Measurements from ENCODE around the gene SLC17A3. TPM values are rescaled to one million over a fixed set of nuclear protein-coding genes. Genes with fewer than 3 reads are reported as not detected.

The SLC17A3 gene, protein sequence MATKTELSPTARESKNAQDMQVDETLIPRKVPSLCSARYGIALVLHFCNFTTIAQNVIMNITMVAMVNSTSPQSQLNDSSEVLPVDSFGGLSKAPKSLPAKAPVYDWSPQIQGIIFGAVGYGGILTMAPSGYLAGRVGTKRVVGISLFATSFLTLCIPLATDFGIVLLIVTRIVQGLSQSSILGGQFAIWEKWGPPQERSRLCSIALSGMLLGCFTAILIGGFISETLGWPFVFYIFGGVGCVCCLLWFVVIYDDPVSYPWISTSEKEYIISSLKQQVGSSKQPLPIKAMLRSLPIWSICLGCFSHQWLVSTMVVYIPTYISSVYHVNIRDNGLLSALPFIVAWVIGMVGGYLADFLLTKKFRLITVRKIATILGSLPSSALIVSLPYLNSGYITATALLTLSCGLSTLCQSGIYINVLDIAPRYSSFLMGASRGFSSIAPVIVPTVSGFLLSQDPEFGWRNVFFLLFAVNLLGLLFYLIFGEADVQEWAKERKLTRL
- not detected for total RNA-seq

DNA sequence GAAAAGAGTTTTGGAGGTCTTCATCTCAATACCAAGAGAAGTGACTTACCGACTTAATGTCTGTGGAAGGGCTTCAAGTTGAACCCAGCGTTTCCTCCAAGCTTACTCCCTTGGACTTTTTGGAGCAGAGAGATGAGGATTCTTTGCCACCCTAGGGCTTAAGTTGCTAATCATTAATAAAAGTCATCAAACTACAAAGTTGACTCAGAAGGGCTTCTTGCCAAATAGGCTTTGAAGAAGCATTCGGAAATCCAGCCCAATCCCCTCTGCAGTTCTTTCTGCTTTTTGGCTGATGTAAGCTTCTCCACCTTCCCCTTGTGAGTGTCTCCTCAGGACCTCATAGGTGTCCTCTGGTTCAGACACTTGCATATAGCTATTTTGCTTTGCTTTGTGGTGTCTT, at the start of gene SLC17A3:
Gene SLC17A3, minus strand, starts transcription at position 126 of the 400 bp plus-strand sequence. CDS start 5,856 bp downstream, outside the sequence.
- no peak for DNase-seq

DNA sequence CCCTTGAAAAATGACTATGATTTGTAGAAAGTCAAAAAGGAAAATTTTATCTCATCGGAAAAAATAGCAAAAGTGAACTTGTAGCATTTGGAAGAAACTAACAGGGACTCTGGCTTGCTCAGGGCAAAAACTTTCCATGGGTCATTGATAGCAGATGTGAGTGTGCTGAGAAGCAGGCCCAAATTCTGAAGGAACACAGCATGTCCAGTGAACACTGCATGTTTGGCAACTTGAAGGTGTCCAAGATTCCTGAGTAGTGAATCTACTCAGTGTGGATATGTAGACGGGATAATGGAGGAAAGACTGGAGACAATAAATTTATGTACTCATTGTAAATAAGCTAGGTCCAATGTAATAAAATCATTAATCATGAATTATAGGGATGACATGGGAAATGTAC, 48.3 kb upstream of the SLC17A3 start:
- DNase-seq: no peak

DNA sequence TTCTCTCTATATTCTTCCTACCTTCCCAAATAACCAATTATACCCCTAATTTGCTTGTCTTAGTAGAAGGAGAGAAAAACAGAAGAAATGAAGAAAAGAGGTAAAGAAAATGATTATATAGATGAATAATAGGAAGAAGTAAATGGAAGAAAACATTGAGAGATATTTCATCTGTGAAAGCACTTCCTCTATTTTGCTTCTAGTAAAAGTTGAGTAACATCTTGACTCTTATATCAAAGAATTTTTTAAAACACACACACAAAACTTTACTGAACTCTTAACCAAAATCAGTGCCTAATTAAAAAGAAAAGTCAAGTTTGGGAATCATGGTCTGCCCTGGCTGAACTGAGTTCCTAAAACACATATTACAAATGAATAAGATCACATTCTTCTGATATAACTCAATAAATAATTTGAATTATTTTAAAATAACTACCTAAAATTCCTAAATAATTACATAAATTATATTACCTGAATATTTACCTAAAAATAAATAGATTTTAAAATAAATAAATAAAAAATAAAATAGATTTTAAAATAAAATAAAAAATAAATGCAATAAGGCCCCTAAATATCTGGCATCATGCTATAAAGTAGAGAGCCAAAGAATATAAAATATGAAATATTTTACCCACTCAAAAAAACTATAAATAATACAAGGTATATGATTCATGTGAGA, 47.6 kb upstream of the SLC17A3 start:
- no peak for DNase-seq

DNA sequence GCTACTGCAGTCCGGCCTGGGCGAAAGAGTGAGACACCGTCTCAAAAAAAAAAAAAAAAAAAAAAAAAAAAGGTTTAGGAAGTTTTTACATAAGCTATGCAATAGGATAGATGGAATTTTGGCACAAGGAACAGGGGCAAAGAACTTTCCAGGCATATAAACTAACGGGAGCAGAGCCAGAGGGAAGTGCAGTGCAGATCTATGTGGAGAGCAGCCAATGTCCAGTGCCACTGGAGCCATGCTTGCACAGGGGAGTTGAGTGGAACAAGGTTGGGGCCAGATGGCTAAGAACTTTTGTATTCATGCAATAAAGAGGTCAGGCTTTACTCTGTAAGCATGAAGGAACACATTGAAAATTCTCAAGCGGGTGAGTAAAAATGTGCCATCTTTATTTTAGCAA, 45.6 kb upstream of the SLC17A3 start:
- DNase-seq: no peak

DNA sequence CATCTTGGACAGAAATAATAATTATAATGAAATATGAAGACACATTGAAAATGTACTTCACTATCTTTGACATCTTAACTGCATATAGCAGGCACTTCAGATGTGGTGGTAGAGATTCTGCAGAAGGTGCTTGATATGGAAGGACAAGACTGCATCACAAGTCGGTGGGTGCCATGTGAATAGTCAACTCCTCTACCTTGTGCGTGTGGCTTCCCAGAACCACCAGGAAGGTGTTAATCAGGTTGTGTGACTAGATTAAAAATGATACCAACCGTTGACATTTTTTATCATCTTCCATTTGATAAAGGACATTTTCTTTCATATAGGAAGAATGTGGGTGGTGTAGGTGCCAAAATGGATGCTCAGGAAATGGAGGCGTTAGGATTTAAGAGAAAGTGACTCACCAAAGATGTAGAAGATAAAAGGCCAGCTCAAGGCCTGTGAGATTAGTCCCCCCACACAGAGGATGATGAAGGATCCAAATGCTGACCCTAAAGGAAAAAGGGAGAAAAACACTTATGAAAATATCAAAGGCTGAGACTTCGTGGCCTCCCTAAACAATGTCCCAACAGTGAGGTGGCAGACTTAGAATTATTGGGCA, 44.1 kb upstream of the SLC17A3 start:
- DNase-seq: no peak

DNA sequence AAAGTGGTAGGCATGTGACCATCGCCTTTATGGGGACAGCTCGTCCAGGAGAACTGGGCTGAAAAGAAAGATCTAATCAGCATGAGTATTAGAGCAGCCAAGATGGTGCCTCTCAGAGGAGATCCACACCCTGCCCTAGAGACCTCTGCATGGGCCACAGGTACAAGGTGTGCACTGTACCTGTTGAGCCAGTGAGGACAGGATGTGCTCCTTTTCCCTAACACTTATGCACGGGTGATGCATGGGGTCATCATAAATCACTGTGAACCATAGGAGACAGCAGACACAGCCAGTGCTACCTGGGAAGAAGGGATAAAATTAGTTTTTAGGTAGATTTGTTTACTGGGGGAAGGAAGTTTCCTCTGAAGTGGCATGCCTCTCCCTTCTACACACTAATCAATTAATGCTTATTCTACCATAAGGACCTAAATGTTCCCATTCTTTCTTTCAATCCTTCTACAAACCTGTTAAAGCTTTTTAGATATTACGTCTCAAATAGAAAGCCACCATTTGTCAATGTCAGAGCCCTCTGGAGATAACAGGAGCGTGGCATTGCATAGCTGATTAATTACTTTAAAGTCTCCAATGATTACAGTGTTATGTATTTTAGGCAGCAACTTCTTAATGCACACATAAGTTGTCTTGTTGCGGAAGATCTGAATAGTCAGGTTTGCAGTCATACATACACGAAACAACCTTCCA, 42.9 kb upstream of the SLC17A3 start:
- DNase-seq: no peak

DNA sequence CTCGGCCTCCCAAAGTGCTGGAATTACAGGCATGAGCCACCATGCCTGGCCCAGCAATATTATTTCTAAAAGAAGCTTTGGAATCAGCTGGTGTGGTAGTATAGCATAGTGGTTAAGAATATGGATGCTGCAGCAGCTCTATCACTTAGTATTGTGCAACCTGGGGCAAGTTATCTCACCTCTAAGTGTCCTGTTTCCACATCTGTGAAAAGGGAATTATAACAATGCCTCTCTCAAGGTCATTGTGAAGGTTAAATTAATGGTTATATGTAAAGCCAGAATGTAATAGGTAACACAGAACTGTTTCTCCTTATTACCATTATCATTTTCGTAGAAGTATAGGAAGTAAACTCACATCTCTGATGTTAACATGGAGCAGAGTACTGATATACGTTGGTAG, 42.3 kb upstream of the SLC17A3 start:
- DNase-seq: no peak

DNA sequence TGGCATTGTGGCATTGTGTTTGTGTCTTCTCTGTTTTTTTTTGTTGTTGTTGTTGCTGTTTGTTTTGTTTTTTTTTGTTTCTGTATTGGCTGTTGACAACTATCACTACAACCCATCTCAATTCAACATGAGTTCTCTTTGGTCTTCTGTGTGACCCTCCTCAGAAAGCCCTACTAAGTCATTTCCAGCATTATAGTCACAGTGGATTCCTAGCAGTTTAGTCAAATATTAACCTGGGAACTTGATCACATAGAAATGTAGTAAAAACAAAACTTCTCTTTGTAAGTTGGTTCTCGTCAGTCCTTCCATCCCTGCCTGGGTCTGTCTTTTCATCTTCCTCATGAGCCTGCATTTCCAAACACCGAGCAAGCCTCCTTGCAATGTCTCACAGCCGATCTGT, 39.7 kb upstream of the SLC17A3 start:
- no peak for DNase-seq

DNA sequence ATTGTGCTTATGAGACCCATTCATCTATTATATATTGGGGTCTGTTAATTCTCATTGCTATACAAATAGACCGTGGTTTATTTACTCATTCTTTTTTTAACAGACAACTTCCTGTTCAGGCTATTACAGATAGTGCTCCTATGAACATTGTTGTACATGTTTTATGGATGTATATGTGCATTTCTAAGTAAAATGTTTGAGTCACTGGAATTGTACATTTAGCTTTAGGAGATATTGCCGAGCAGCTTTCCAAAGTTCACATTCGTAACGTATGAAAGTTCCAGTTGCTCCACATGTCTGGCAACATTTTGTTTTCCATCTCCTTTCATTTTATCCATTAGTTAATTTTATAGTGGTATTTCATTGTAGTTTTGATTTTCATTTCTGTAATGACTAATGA, 37.3 kb upstream of the SLC17A3 start:
- no peak for DNase-seq

DNA sequence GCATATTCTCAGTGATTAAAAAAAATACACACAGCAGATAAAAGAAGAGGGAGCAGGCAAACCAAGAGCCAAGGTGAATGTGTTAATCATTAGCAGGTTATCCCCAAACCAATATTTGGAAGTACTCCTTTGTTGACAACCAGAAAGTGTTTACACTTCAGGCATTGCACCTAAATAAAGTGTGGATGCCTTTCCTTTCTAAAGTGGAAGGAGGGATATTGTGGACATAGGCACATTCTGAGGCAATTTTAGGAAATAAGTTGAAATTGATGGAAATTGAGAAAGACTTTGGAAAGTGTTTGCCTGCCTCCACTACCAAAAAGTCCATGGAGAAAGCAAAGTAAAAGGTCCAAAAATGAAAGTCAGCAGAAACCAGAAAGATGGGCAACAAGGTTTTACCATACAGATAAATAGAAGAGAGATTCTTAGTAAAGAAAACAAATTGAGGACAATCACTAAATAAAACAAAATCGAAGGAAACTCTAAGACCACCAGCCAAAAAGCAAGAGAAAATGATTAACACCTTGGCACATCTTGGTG, 33.5 kb upstream of the SLC17A3 start:
- DNase-seq: no peak

DNA sequence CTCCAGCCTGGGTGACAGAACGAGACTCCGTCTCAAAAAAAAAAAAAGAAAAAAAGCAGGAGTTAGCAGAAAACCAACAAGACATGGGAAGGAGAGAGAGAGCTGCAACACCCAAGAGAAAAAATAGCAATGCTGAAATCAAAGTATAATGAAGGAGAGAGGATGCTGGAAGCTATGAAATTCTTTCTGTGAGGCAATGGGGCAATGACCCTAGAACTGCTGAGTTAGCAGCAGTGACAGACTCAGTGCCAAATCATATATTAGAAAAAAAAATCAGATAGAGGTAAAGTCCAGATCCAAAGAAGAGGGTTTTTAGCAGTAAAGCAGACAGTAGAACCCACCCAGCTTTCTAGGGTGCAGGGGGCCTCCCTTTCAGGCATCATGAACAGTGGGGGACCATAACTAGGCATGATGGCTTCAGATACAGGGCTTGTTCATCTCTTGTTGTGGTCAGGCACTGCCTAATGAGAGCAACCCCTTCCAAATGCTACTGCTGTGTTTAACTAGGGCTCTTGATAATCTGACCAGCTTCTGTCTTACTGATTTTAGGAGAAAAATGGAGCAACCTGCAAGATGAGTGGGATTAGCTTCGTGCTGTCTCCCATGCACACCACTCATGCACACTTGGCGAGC, 29.5 kb upstream of the SLC17A3 start:
- DNase-seq: no peak

DNA sequence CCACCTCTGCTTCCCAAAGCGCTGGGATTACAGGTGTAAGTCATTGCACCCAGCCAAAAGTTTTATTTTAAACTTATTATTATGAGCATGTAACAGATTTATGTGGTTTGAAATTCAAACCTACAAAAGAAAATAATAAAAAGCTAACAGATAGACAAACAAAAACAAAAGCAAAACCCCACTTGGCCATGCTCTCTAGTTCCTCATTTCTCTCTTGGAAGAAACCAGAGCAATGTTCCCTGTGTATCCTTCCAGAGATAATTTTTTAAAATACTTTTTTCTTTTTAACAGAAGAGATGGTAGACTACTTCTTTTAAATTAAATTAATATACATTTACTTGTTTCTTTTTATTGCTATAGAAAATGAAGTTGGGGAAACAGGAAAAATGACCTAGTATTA, 28.0 kb upstream of the SLC17A3 start:
- DNase-seq: no peak

DNA sequence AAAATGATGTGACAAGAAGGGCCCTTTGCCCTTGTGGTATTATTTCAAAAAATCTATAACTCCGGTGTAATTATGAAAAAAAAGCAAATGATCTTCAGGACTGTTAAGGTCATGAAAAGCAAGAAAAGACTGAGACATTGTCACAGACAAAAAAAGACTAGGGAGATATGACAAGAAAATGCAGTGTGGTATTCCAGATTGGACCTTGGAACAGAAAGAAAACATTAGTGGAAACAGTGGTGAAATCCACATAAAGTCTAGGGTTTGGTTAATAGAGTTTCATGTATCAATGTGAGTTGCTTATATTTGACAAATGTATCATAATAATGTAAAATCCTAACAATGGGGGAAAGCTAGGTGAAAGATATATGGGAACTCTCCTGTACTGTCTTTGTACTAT, 26.8 kb upstream of the SLC17A3 start:
- DNase-seq: no peak

DNA sequence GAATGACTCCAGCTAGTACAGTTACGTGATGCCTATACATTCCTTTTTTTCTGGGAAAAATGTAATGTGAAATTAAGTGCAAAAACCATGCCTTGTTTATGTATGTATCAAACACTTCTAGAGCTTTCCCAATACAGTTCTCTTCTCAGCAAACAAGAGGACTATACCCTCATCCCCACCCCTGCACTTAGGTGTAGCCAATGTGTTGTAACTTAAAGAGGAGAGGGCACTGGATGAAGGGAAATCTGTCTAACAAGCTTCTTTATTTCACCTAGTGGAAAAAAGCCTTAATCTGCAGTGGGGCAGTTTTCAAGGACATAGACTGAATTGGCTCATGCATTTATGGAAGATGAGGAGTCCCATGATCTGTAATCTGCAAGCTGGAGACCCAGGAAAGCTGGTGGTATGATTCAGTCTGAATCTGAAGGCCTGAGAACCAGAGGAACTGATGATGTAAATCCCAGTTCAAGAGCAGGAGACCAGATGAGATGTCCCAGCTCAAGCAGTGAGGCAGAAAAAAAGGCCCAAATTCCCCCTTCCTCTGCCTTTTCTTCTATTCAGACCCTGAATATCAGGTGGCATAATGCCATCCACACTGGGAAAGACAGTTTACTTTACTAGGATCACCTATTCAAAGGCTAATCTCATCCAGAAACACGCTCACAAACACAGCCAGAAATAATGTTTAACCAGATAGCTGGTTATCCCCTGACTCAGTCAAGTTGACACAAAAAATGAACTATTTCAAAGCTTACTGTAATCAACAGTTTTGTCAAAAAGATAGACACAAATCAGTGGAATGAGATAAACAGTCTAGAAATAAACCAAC, 25.8 kb upstream of the SLC17A3 start:
- no peak for DNase-seq

DNA sequence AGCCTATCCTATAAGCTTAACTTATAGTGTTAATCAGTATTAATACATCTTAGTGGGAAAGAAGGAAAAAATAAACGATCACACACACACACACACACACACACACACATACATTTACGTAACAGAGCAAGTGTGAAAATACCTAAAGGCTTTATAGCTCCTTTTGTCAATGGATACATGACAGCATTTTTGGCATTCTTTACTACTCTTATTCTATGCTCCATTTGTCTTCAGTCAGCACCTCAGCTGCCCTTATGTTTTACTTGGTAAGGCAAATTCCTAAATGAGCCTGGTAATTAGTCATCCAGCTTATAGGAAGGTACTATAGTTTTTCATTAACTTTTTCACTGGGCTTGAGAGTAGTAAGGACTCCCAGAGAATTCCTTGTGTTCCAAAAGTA, 25.1 kb upstream of the SLC17A3 start:
- DNase-seq: peak; percentile 1

DNA sequence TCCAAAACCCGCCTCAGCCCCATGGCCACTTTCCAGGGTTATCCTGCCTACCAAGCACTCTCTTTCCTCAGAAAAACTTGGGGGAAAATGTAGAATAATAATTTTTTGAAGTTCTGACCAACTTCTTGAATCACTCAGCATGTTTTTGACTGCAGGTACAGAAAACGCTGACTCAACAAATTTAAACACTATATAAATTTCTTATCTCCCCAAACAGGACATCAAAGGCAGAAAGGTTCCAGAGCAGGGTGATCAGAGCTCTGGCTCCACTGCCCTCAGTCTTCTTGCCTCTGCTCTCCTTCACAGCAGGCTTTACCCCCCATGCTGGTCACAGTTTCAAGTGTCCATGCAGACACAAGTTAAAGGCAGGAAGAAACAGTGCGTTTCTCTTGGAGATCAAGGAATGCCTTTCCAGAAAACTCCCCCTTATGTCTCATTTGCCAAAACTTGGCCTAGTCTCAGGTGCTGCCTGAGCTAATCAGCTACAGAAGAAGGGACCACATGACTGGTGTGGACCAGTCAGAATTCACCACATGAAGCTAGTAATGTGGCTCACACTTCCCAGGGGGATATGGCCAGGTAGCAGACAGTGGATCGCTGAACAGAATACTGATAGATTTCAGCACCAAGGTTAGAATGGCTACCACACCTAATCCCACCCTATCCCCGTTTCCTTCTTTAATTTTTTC, 24.4 kb upstream of the SLC17A3 start:
- DNase-seq: no peak

DNA sequence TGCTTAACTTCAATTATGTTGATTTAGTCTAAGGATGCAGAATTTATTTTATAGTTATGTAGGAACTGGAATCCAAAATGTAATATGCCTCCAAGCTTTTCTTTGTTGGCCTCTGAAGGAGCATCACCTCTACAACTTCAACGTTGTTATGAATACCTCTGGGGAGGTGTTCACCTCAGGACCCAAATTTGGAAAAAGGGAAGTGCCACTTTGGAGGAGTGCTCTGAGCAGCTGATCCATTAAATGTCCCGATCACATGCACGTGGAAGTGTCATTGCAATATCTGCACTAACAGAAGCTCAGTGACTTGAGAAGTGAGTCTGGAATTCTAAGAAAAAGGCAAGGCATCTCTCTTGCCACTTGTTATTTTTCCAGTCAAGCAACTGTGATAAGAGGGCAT, 22.2 kb upstream of the SLC17A3 start:
- no peak for DNase-seq

DNA sequence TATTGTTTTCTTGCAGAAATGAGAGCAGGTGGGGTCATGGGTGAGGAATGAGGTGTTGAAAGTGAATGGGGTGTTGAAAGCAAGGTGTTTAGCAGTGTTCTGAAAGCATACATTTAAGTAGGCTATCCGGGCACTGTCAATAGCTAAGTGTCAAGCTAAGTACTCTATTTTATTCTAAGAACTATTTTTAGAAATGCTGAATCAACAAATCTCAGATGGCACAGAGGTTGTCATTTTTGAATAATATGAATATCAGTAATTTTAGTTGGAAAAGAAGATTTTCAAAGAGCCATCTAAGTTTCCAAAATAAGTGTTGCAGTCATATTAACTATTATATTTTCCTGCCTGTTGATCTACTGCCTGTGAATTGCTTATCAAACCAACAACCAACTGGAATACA, 21.7 kb upstream of the SLC17A3 start:
- no peak for DNase-seq

DNA sequence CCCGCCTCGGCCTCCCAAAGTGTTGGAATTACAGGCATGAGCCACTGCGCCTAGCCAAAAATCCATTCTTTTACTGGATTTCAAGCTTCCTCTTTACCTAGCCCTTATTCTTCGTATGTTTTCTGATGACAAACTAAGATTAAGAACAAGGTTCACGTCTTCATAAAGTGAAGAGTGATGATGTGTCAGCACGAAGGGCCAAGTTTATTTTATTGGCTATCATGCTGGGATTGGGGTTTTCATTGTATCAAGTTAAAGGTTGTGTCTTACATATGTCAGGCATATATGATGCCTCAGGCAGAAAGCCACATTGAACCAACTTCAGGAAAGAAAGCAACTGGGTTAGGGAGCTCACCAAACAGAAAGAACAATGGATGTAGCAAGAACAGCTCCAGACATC, 19.7 kb upstream of the SLC17A3 start:
- DNase-seq: no peak

DNA sequence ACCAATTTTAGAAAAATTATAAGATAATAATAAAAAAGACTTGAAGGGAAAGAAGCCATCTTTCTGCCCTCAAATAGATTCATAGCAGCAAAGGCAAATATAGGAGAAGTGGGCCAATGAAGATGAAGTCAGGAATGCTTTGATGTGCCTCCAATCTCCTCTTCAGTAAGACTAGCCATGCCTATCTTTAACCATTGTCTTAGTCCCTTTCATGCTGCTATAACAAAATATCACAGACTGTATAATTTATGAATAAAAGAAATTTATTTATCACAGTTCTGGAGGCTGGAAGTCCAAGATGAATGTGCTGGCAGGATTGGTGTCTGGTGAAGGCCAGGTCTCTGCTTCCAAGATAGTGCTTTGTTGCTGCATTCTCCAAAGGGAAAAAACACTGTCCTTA, 18.8 kb upstream of the SLC17A3 start:
- no peak for DNase-seq
